ENCODE data around the gene MPP3. TPM values are rescaled to one million over a fixed set of nuclear protein-coding genes. Genes with fewer than 3 reads are reported as not detected.

MPP3 gene
- total and polyA plus RNA-seq, 2 donors (not counting 1 experiment from before 2014, with no cell fraction given) = 0.16 TPM; not detected in 1

GRCh38 chr17:43754947-43755346, 78.0 kb downstream of the MPP3 start:
- no peak overlapping the region for H3K9ac ChIP-seq (ENCODE audit: low read length)
- peak overlapping the region; percentile 35 for H3K4me2 ChIP-seq (replicated peaks; ENCODE audit: low read depth, low read length, poor library complexity, severe bottlenecking)
- no peak overlapping the region for H3K27ac ChIP-seq (ENCODE audit: low read length in 2 of 2)
- intact Hi-C loops (cut with micrococcal nuclease) = no loop called here
- Mint-ChIP-seq H3K27ac (no peak overlapping the region), H3K4me1 (peaks cover under 1% of the 10 kb centered on the region), H3K4me3 (no peak overlapping the region), H3K27me3 (peaks cover 53% of the 10 kb centered on the region), H3K9me3 (ENCODE audit: insufficient read depth) (no peaks in the 10 kb centered on the region)
- 31% methylated on average over 21 of the region's 21 CpGs for WGBS (ENCODE audit: insufficient coverage)
- H3K36me3 ChIP-seq (replicated peaks in 1 of 2; ENCODE audit: control extremely low read depth in 1 of 2, control insufficient read depth in 1 of 2, extremely low read depth in 1 of 2, insufficient read depth in 2 of 2, low read length in 1 of 2) = no peaks in the 10 kb centered on the region
- H3K27me3 ChIP-seq (replicated peaks in 1 of 4; ENCODE audit: control extremely low read depth in 1 of 4, control insufficient read depth in 3 of 4, insufficient read depth in 4 of 4, low read length in 3 of 4) = peaks cover 0 to 41% (median 9%) of the 10 kb centered on the region in 4 experiments
- H2AFZ ChIP-seq (ENCODE audit: insufficient read depth, low read depth, low read length, poor library complexity, severe bottlenecking) = peak overlapping the region; percentile 16
- DNase-seq (no peak), ATAC-seq (ENCODE audit: low read depth) (no peak)
- ChIA-PET CTCF (interaction anchor here (16.1 kb wide), 1 partner anchor 58 kb away, joined by 524 read pairs; no protein-coding TSS in a partner anchor), POLR2A (no interaction called here)
- H3K4me3 ChIP-seq (ENCODE audit: control extremely low read depth in 1 of 5, extremely low read depth in 1 of 5, insufficient read depth in 1 of 5, low read depth in 2 of 5, low read length in 4 of 5) = no peak overlapping the region
- H3K9me3 ChIP-seq (ENCODE audit: control extremely low read depth in 1 of 3, control insufficient read depth in 2 of 3, insufficient read depth in 1 of 3, low read length in 2 of 3) = no peaks in the 10 kb centered on the region
- H4K20me1 ChIP-seq (ENCODE audit: control insufficient read depth, insufficient read depth, low read length, poor library complexity, severe bottlenecking) = no peaks in the 10 kb centered on the region
- H3K4me1 ChIP-seq (ENCODE audit: control insufficient read depth in 2 of 2, insufficient read depth in 2 of 2, low read length in 2 of 2) = peaks cover 2 to 5% of the 10 kb centered on the region in 2 donors
- no peak for TF ChIP-seq CTCF (IDR thresholded peaks at IDR 0.05)
- no peak for TF ChIP-seq EZH2 (IDR thresholded peaks at IDR 0.05; ENCODE audit: borderline replicate concordance, insufficient read depth, low read depth, low read length, poor library complexity, severe bottlenecking)
- H3K79me2 ChIP-seq (ENCODE audit: control insufficient read depth, insufficient read depth, low read length) = no peaks in the 10 kb centered on the region

GRCh38 chr17:43753493-43754129, 79.3 kb downstream of the MPP3 start:
- Mint-ChIP-seq H3K27ac (no peak overlapping the region), H3K4me1 (peaks cover 6% of the 10 kb centered on the region), H3K4me3 (no peak overlapping the region), H3K27me3 (peaks cover 59% of the 10 kb centered on the region), H3K9me3 (ENCODE audit: insufficient read depth) (no peaks in the 10 kb centered on the region)
- 55% methylated on average over 2 of the region's 5 CpGs for WGBS (ENCODE audit: insufficient coverage)
- H3K4me2 ChIP-seq (replicated peaks; ENCODE audit: low read depth, low read length, poor library complexity, severe bottlenecking) = no peak overlapping the region
- H3K9ac ChIP-seq (ENCODE audit: low read length) = no peak overlapping the region
- TF ChIP-seq CTCF (IDR thresholded peaks at IDR 0.05) (no peak), EZH2 (IDR thresholded peaks at IDR 0.05; ENCODE audit: borderline replicate concordance, insufficient read depth, low read depth, low read length, poor library complexity, severe bottlenecking) (no peak)
- H3K27ac ChIP-seq (ENCODE audit: low read length in 2 of 2) = no peak overlapping the region
- H3K9me3 ChIP-seq (ENCODE audit: control extremely low read depth in 1 of 3, control insufficient read depth in 2 of 3, insufficient read depth in 1 of 3, low read length in 2 of 3) = no peaks in the 10 kb centered on the region
- H3K27me3 ChIP-seq (replicated peaks in 1 of 4; ENCODE audit: control extremely low read depth in 1 of 4, control insufficient read depth in 3 of 4, insufficient read depth in 4 of 4, low read length in 3 of 4) = peaks cover 0 to 41% (median 8%) of the 10 kb centered on the region in 4 experiments
- ChIA-PET CTCF (interaction anchor here (0.7 to 1.4 kb wide), 2 partner anchors 13 to 80 kb away, joined by 3 to 4 read pairs; no protein-coding TSS in a partner anchor), POLR2A (no interaction called here)
- no peaks in the 10 kb centered on the region for H3K79me2 ChIP-seq (ENCODE audit: control insufficient read depth, insufficient read depth, low read length)
- peaks cover 5 to 6% of the 10 kb centered on the region in 2 donors for H3K4me1 ChIP-seq (ENCODE audit: control insufficient read depth in 2 of 2, insufficient read depth in 2 of 2, low read length in 2 of 2)
- no peak overlapping the region for H3K4me3 ChIP-seq (ENCODE audit: control extremely low read depth in 1 of 5, extremely low read depth in 1 of 5, insufficient read depth in 1 of 5, low read depth in 2 of 5, low read length in 4 of 5)
- no peaks in the 10 kb centered on the region for H3K36me3 ChIP-seq (replicated peaks in 1 of 2; ENCODE audit: control extremely low read depth in 1 of 2, control insufficient read depth in 1 of 2, extremely low read depth in 1 of 2, insufficient read depth in 2 of 2, low read length in 1 of 2)
- no peaks in the 10 kb centered on the region for H4K20me1 ChIP-seq (ENCODE audit: control insufficient read depth, insufficient read depth, low read length, poor library complexity, severe bottlenecking)
- DNase-seq (no peak), ATAC-seq (ENCODE audit: low read depth) (no peak)
- intact Hi-C loops (cut with micrococcal nuclease) = no loop called here
- H2AFZ ChIP-seq (ENCODE audit: insufficient read depth, low read depth, low read length, poor library complexity, severe bottlenecking) = no peak overlapping the region
